Naive thymus-derived CD8-positive, alpha-beta T cell (primary cell): ENCODE data around the gene MEX3C. TPM values are rescaled to one million over a fixed set of nuclear protein-coding genes. Genes with fewer than 3 reads are reported as not detected.

Experiments
- ATAC-seq, 2 donors: fragments of 150-1000 bp; cut with Tn5 transposase in 1 of 2; sonication (Bioruptor Pico), chemical (Tn5 transposase) in 1 of 2; 1 replicate in 1 of 2; 2 replicates in 1 of 2; pipeline ENCODE4 v1.10.0; 2021; ENCODE audit warnings: mild to moderate bottlenecking in 2 of 2, moderate library complexity in 2 of 2
- POLR2A ChIA-PET: fragments of 350-600 bp; sonication (Branson Sonifier 250); formaldehyde crosslinking; loops from one replicate; lab custom pipeline; 2021; ENCODE audit warnings: antibody characterized with exemption; lab: Charles Lee
- DNase-seq, 10 donors: peaks; one replicate each; pipeline versions ENCODE4 v3.0.0 to v3.0.0-alpha.2; 2020 to 2022
- H3K27ac Mint-ChIP-seq, 10 donors: one replicate each; pipeline ENCODE4 v1.8.0; 2020 to 2022; ENCODE audit warnings: mild to moderate bottlenecking in 10 of 10, mixed read lengths in 10 of 10, moderate library complexity in 4 of 10, inconsistent platforms in 1 of 10
- H3K27me3 Mint-ChIP-seq, 5 donors: one replicate each; pipeline ENCODE4 v1.8.0; 2021 to 2022; ENCODE audit warnings: mixed read lengths in 5 of 5
- H3K36me3 Mint-ChIP-seq, 3 donors: one replicate each; pipeline ENCODE4 v1.8.0; 2020 to 2022; ENCODE audit warnings: mixed read lengths in 3 of 3, mild to moderate bottlenecking in 2 of 3, inconsistent platforms in 1 of 3
- H3K4me1 Mint-ChIP-seq, 4 donors: one replicate each; pipeline ENCODE4 v1.8.0; 2021 to 2022; ENCODE audit warnings: mixed read lengths in 4 of 4
- H3K4me3 Mint-ChIP-seq, 10 donors: one replicate each; pipeline ENCODE4 v1.8.0; 2020 to 2022; ENCODE audit warnings: mild to moderate bottlenecking in 10 of 10, mixed read lengths in 10 of 10, moderate library complexity in 6 of 10, inconsistent platforms in 1 of 10
- H3K9me3 Mint-ChIP-seq, 9 donors: one replicate each; pipeline ENCODE4 v1.8.0; 2020 to 2022; ENCODE audit warnings: mixed read lengths in 9 of 9, mild to moderate bottlenecking in 3 of 9, inconsistent platforms in 1 of 9, moderate library complexity in 1 of 9
- polyA plus RNA-seq, 3 donors: library from polyadenylated mRNA; unstranded; fragments of 300-500 nt; fragmentation: Illumina TruSeq; gene quantifications; one replicate each; pipeline ENCODE4 v1.2.3, GENCODE V29; 2021
- total RNA-seq, 8 experiments: library from RNA in 2 of 8; stranded (reverse) in 2 of 8; gene quantifications; one replicate each; pipeline ENCODE4 v1.2.3 and lab custom pipeline; 2021 to 2026

The MEX3C gene
- total and polyA plus RNA-seq, 5 experiments from 2014 or later: 1.7 to 57.6 (median 7.4) TPM

GRCh38 chr18:51150113-51150700 lies 47.3 kb downstream of the MEX3C start:
- ATAC-seq (no peak), DNase-seq (no peak)
- no peaks in the 10 kb centered on the region for H3K36me3 Mint-ChIP-seq
- peak overlapping the region in 7 of 10 donors; percentile 11 to 83 (median 40) for H3K27ac Mint-ChIP-seq
- H3K4me1 Mint-ChIP-seq: peaks cover 22 to 45% (median 32%) of the 10 kb centered on the region in 4 donors
- H3K27me3 Mint-ChIP-seq: no peaks in the 10 kb centered on the region
- POLR2A ChIA-PET: interaction anchor here (1.4 to 1.5 kb wide), 2 partner anchors 46 to 47 kb away, joined by 4 to 6 read pairs; partner anchors contain the start of gene MEX3C
- H3K4me3 Mint-ChIP-seq: peak overlapping the region in 1 of 10 donors; percentile 45
- no peaks in the 10 kb centered on the region for H3K9me3 Mint-ChIP-seq

- POLR2A ChIA-PET: interaction anchor here (1.4 kb wide), 1 partner anchor 46 kb away, joined by 6 read pairs; no protein-coding TSS in a partner anchor
- Mint-ChIP-seq H3K27me3 (no peaks in the 10 kb centered on the region), H3K9me3 (no peaks in the 10 kb centered on the region), H3K36me3 (no peaks in the 10 kb centered on the region), H3K4me3 (no peak overlapping the region), H3K27ac (peak overlapping the region in 4 of 10 donors; percentile 1 to 83 (median 10)), H3K4me1 (peaks cover 22 to 41% (median 30%) of the 10 kb centered on the region in 4 donors)
- DNase-seq (no peak), ATAC-seq (no peak)
Measured at GRCh38 chr18:51149670-51150069, 47.8 kb downstream of the MEX3C start.

GRCh38 chr18:51146909-51147308 lies 50.6 kb downstream of the MEX3C start:
- peak overlapping the region in 1 of 10 donors; percentile 40 for H3K27ac Mint-ChIP-seq
- H3K36me3 Mint-ChIP-seq: no peaks in the 10 kb centered on the region
- no peak overlapping the region for H3K4me3 Mint-ChIP-seq
- no peaks in the 10 kb centered on the region for H3K27me3 Mint-ChIP-seq
- DNase-seq (no peak), ATAC-seq (no peak)
- no peaks in the 10 kb centered on the region for H3K9me3 Mint-ChIP-seq
- H3K4me1 Mint-ChIP-seq: peaks cover 5 to 19% (median 8%) of the 10 kb centered on the region in 4 donors
- POLR2A ChIA-PET: no interaction called here

GRCh38 chr18:51138936-51139335 lies 58.5 kb downstream of the MEX3C start:
- no peaks in the 10 kb centered on the region for H3K36me3 Mint-ChIP-seq
- POLR2A ChIA-PET: no interaction called here
- H3K4me1 Mint-ChIP-seq: peaks cover 0 to 4% (median 0%) of the 10 kb centered on the region in 4 donors
- no peak overlapping the region for H3K4me3 Mint-ChIP-seq
- DNase-seq: no peak
- ATAC-seq: no peak
- H3K27me3 Mint-ChIP-seq: peaks cover 0 to 3% (median 0%) of the 10 kb centered on the region in 5 donors
- H3K9me3 Mint-ChIP-seq: peaks cover 0 to 3% (median 0%) of the 10 kb centered on the region in 9 donors
- no peak overlapping the region for H3K27ac Mint-ChIP-seq

DNA sequence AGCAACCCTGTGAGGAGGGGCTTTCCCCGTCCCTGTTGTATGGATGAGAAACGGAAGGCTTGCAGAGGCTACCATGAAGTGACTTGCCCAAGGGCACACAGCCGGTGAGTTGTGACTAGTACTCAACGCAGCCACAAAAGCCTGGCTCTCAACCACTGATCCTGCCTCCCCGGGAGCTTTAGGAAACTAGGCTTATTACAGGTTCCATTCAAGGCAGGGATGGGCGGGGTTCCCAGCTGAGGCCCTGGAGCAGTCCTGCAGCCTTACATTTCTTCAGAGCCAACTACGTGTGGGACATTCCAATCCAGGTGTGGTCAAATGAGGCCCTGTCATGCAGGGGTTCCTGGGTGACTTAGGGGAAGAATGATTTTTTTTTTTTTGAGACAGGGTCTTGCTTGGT lies 59.6 kb downstream of the MEX3C start:
- Mint-ChIP-seq H3K9me3 (peaks cover 0 to 3% (median 0%) of the 10 kb centered on the region in 9 donors), H3K4me3 (no peak overlapping the region), H3K4me1 (peaks cover 0 to 4% (median 0%) of the 10 kb centered on the region in 4 donors), H3K27ac (peak overlapping the region in 1 of 10 donors; percentile 33), H3K36me3 (no peaks in the 10 kb centered on the region), H3K27me3 (peaks cover 0 to 3% (median 0%) of the 10 kb centered on the region in 5 donors)
- POLR2A ChIA-PET: no interaction called here
- DNase-seq: no peak
- ATAC-seq: no peak

GRCh38 chr18:51137026-51137729 lies 60.3 kb downstream of the MEX3C start:
- ATAC-seq: no peak
- peaks cover 0 to 3% (median 0%) of the 10 kb centered on the region in 5 donors for H3K27me3 Mint-ChIP-seq
- peaks cover 0 to 3% (median 0%) of the 10 kb centered on the region in 9 donors for H3K9me3 Mint-ChIP-seq
- H3K4me3 Mint-ChIP-seq: no peak overlapping the region
- H3K4me1 Mint-ChIP-seq: peaks cover 0 to 4% (median 0%) of the 10 kb centered on the region in 4 donors
- DNase-seq: no peak
- no peaks in the 10 kb centered on the region for H3K36me3 Mint-ChIP-seq
- H3K27ac Mint-ChIP-seq: no peak overlapping the region
- POLR2A ChIA-PET: no interaction called here

GRCh38 chr18:51135795-51136194 lies 61.7 kb downstream of the MEX3C start:
- DNase-seq: peak in 2 of 10 donors; percentile 18 to 21
- Mint-ChIP-seq H3K4me1 (peaks cover 0 to 2% (median 0%) of the 10 kb centered on the region in 4 donors), H3K27me3 (peaks cover 0 to 3% (median 0%) of the 10 kb centered on the region in 5 donors), H3K4me3 (no peak overlapping the region), H3K36me3 (no peaks in the 10 kb centered on the region), H3K27ac (no peak overlapping the region), H3K9me3 (peaks cover 0 to 2% (median 0%) of the 10 kb centered on the region in 9 donors)
- POLR2A ChIA-PET: no interaction called here
- ATAC-seq: peak; percentile 32 to 59

DNA sequence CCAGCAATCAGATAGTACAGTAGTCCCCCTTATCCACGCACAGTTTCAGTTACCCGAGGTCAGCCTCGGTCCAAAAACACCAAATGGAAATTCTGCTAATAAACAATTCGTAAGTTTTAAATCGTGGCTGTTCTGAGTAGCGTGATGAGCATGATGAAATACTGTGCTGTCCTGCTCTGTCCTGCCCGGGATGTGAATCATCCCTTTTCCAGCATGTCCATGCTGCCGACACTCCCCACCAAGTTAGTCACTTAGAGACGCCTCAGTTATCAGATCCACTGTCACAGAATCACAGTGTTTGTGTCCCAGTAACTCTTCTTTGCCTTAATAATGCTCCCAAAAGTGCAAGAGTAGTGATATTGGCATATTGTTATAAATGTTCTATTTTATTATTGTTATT lies 62.1 kb downstream of the MEX3C start:
- POLR2A ChIA-PET: no interaction called here
- H3K27me3 Mint-ChIP-seq: peaks cover 0 to 3% (median 0%) of the 10 kb centered on the region in 5 donors
- H3K36me3 Mint-ChIP-seq: no peaks in the 10 kb centered on the region
- ATAC-seq (no peak), DNase-seq (no peak)
- H3K4me3 Mint-ChIP-seq: no peak overlapping the region
- no peak overlapping the region for H3K27ac Mint-ChIP-seq
- peaks cover 0 to 2% (median 0%) of the 10 kb centered on the region in 9 donors for H3K9me3 Mint-ChIP-seq
- peaks cover 0 to 2% (median 0%) of the 10 kb centered on the region in 4 donors for H3K4me1 Mint-ChIP-seq

- Mint-ChIP-seq H3K4me3 (no peak overlapping the region), H3K4me1 (peaks cover 0 to 2% (median 0%) of the 10 kb centered on the region in 4 donors), H3K9me3 (no peaks in the 10 kb centered on the region), H3K27ac (no peak overlapping the region), H3K27me3 (peaks cover 0 to 3% (median 0%) of the 10 kb centered on the region in 5 donors), H3K36me3 (no peaks in the 10 kb centered on the region)
- POLR2A ChIA-PET: interaction anchor here (0.9 kb wide), 1 partner anchor 62 kb away, joined by 5 read pairs; the partner anchor contains the start of gene MEX3C
- ATAC-seq (no peak), DNase-seq (no peak)
Measured at GRCh38 chr18:51134721-51135120, 62.8 kb downstream of the MEX3C start.

DNA sequence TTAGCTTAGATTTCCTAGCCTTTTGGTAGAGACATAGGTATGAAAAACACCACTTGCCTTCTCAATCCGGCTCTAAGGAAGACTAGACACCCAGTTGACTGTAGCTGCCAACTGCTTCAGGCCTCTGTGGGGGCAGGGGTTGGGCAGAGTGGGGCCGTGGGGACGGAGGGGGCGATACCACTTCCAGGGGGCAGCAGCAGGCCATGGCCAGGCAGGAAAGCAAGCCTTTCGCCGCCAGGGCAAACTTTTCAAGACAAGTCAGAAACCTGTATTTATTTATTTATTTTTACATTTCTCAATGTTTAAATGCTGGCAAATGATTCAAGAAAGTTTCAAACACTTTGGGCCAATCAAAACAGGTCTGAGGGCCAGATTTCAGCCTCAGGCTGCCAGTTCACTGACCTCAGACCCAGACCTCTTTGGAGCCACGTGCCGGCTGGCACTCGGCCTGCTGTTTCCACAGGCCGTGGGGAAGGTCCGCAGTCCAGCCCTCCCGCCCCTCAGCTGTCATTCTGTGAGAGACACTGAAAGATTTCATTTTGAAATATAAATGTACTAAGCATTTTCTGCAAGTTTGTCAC lies 63.8 kb downstream of the MEX3C start:
- DNase-seq (no peak), ATAC-seq (no peak)

DNA sequence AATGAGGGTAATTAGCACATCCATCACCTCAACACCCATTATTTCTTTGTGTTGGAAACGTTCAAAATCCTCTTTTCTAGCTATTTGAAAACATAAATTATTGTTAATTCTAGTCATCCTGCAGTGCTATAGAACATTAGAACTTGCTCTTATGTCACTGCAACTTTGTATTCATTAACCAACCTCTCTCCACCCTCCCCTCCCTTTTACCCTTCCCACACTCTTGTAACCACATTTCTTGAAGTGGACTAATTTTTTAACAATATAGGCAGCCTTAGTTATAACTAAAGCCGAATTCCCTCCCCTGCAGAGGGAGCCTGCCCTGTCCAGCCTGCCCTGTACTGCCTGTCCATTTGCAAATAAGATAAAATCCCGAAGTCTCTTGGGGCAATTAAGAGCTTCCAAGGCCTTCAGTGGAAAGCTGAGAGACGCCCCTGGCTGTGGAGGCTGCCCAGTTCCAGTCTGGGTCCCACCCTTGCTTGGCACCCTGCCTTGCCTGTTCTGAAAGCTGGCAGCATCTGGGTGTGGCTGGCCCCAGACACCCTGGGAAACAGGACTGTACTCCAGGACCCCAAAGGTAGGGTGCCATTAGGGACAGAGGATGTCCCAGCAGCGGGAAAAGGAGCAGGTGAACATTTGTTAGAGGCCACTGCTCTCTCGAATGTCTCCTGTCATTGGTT lies 65.1 kb downstream of the MEX3C start:
- no peaks in the 10 kb centered on the region for H3K9me3 Mint-ChIP-seq
- peaks cover 0 to 3% (median 0%) of the 10 kb centered on the region in 5 donors for H3K27me3 Mint-ChIP-seq
- POLR2A ChIA-PET: no interaction called here
- ATAC-seq (no peak), DNase-seq (no peak)
- H3K27ac Mint-ChIP-seq: no peak overlapping the region
- H3K4me3 Mint-ChIP-seq: no peak overlapping the region
- peaks cover 0 to 2% (median 0%) of the 10 kb centered on the region in 4 donors for H3K4me1 Mint-ChIP-seq
- no peaks in the 10 kb centered on the region for H3K36me3 Mint-ChIP-seq

More for the DNA sequence above, 63.8 kb downstream of the MEX3C start:
- no peak overlapping the region for H3K27ac Mint-ChIP-seq
- POLR2A ChIA-PET: no interaction called here
- H3K36me3 Mint-ChIP-seq: no peaks in the 10 kb centered on the region
- peaks cover 0 to 3% (median 0%) of the 10 kb centered on the region in 5 donors for H3K27me3 Mint-ChIP-seq
- peaks cover 0 to 2% (median 0%) of the 10 kb centered on the region in 4 donors for H3K4me1 Mint-ChIP-seq
- no peak overlapping the region for H3K4me3 Mint-ChIP-seq
- no peaks in the 10 kb centered on the region for H3K9me3 Mint-ChIP-seq

DNA sequence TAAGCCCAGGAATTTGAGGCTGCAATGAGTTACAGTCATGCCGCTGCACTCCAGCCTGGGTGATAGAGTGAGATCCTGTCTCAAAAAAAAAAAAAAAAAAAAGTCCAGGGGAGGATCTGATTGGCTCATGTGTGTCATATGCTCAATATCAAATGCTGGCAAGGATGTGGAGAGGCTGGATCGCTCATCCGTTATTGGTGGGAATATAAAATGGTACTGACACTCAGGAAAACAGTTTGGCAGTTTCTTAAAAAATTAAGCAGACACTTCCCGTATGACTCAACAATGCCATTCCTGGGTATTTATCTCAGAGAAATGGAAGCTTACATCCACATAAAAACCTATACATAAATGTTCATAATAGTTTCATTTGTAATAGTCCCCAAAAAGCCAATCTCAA lies 68.9 kb downstream of the MEX3C start:
- H3K9me3 Mint-ChIP-seq: no peaks in the 10 kb centered on the region
- DNase-seq (no peak), ATAC-seq (no peak)
- H3K4me1 Mint-ChIP-seq: peaks cover 0 to under 1% (median 0%) of the 10 kb centered on the region in 4 donors
- peaks cover 0 to 11% (median 0%) of the 10 kb centered on the region in 5 donors for H3K27me3 Mint-ChIP-seq
- no peak overlapping the region for H3K27ac Mint-ChIP-seq
- no peak overlapping the region for H3K4me3 Mint-ChIP-seq
- no peaks in the 10 kb centered on the region for H3K36me3 Mint-ChIP-seq
- POLR2A ChIA-PET: no interaction called here
